Trophoblast cell (in vitro differentiated cells and primary cell): ENCODE data around the gene TLE2.

ENCODE experiments used
- DNase-seq, 2 donors: peaks; one replicate each; pipeline ENCODE4 v3.0.0-alpha.2; 2016
- H2AFZ ChIP-seq: 2 replicates; pipeline ENCODE4 v1.6.1; 2013; ENCODE audit warnings: low read length, moderate library complexity, mild to moderate bottlenecking; ENCODE audit not compliant: insufficient read depth, poor library complexity
- H2AK5ac ChIP-seq: 2 replicates; pipeline ENCODE4 v1.6.1; 2013; ENCODE audit warnings: mild to moderate bottlenecking, low read length
- H2BK120ac ChIP-seq: 2 replicates; pipeline ENCODE4 v1.6.1; 2013; ENCODE audit warnings: low read length, mild to moderate bottlenecking, moderate library complexity; ENCODE audit not compliant: insufficient read depth, poor library complexity
- H2BK12ac ChIP-seq: 2 replicates; pipeline ENCODE4 v1.6.1; 2013; ENCODE audit warnings: mild to moderate bottlenecking, low read length, moderate library complexity
- H2BK5ac ChIP-seq: 2 replicates; pipeline ENCODE4 v1.6.1; 2013; ENCODE audit warnings: low read length, low read depth, moderate library complexity, mild to moderate bottlenecking; ENCODE audit not compliant: poor library complexity
- H3K14ac ChIP-seq: 2 replicates; pipeline ENCODE4 v1.6.1; 2013; ENCODE audit warnings: mild to moderate bottlenecking, low read length
- H3K18ac ChIP-seq: 2 replicates; pipeline ENCODE4 v1.6.1; 2013; ENCODE audit warnings: mild to moderate bottlenecking, low read length
- H3K23ac ChIP-seq: 2 replicates; pipeline ENCODE4 v1.6.1; 2013; ENCODE audit warnings: low read length
- H3K27ac ChIP-seq: 2 replicates; pipeline ENCODE4 v1.5.1; 2013; ENCODE audit warnings: low read depth, mild to moderate bottlenecking, inconsistent platforms, low read length, moderate library complexity
- H3K27me3 ChIP-seq: 2 replicates; pipeline ENCODE4 v1.6.1; 2013; ENCODE audit warnings: inconsistent platforms, mild to moderate bottlenecking, low read length, moderate library complexity; ENCODE audit not compliant: insufficient read depth
- H3K36me3 ChIP-seq, 2 experiments: 1 replicate in 1 of 2; 2 replicates in 1 of 2; pipeline ENCODE4 v1.6.1; 2013; ENCODE audit warnings: low read length in 2 of 2, mild to moderate bottlenecking in 2 of 2, moderate library complexity in 1 of 2; ENCODE audit not compliant: insufficient read depth in 2 of 2, control insufficient read depth in 1 of 2
- H3K4ac ChIP-seq: 2 replicates; pipeline ENCODE4 v1.6.1; 2013; ENCODE audit warnings: low read depth, mild to moderate bottlenecking, low read length, moderate library complexity
- H3K4me1 ChIP-seq, 2 experiments: 1 replicate in 1 of 2; 2 replicates in 1 of 2; pipeline ENCODE4 v1.6.1; 2013; ENCODE audit warnings: low read length in 2 of 2, mild to moderate bottlenecking in 2 of 2, moderate library complexity in 1 of 2; ENCODE audit not compliant: insufficient read depth in 2 of 2, control insufficient read depth in 1 of 2
- H3K4me2 ChIP-seq: 2 replicates; pipeline ENCODE4 v1.6.1; 2013; ENCODE audit warnings: inconsistent platforms, mild to moderate bottlenecking, low read length, moderate library complexity
- H3K4me3 ChIP-seq: 2 replicates; pipeline ENCODE4 v1.5.1; 2013; ENCODE audit warnings: mild to moderate bottlenecking, low read depth, low read length, inconsistent platforms
- H3K79me1 ChIP-seq: one replicate; pipeline ENCODE4 v1.6.1; 2013; ENCODE audit warnings: low read length
- H3K79me2 ChIP-seq: 2 replicates; pipeline ENCODE4 v1.6.1; 2013; ENCODE audit warnings: low read length, mild to moderate bottlenecking; ENCODE audit not compliant: control insufficient read depth, insufficient read depth, poor library complexity
- H3K9ac ChIP-seq: 2 replicates; pipeline ENCODE4 v1.6.1; 2013; ENCODE audit warnings: mild to moderate bottlenecking, low read length
- H3K9me3 ChIP-seq: 2 replicates; pipeline ENCODE4 v1.6.1; 2013; ENCODE audit warnings: low read depth, mild to moderate bottlenecking, control low read depth, inconsistent platforms, low read length; ENCODE audit not compliant: insufficient read depth
- H4K12ac ChIP-seq: 2 replicates; pipeline ENCODE4 v1.6.1; 2013; ENCODE audit warnings: low read depth, mild to moderate bottlenecking, low read length, moderate library complexity
- H4K8ac ChIP-seq: 2 replicates; pipeline ENCODE4 v1.6.1; 2013; ENCODE audit warnings: low read depth, mild to moderate bottlenecking, low read length, moderate library complexity
- H4K91ac ChIP-seq: one replicate; pipeline ENCODE4 v1.6.1; 2013; ENCODE audit warnings: low read depth, mild to moderate bottlenecking, low read length, moderate library complexity
- WGBS: extraction: QIAGEN DNeasy Blood & Tissue Kit; methylation state at CpG from one replicate; pipeline ENCODE4 v1.1.7; 2013; ENCODE audit warnings: missing lambda C conversion rate; ENCODE audit not compliant: insufficient read length, insufficient coverage; ENCODE audit errors: extremely low coverage; 5-methylcytosine and 5-hydroxymethylcytosine counted together

Gene TLE2

GRCh38 chr19:3045885-3046697 is 17.0 kb upstream of the TLE2 start:
- no peak for DNase-seq
- Histone ChIP-seq H4K8ac (no peak overlapping the region), H2BK5ac (no peak overlapping the region), H3K14ac (no peak overlapping the region), H3K27ac (no peak overlapping the region), H3K79me1 (no peaks in the 10 kb centered on the region), H4K91ac (no peak overlapping the region), H3K27me3 (peaks cover 29% of the 10 kb centered on the region), H2BK120ac (no peak overlapping the region), H2BK12ac (no peak overlapping the region), H3K79me2 (no peaks in the 10 kb centered on the region), H4K12ac (no peak overlapping the region), H3K4me2 (no peak overlapping the region), H3K4ac (no peak overlapping the region), H3K23ac (no peak overlapping the region), H2AFZ (no peak overlapping the region), H3K9me3 (peaks cover 4% of the 10 kb centered on the region), H3K4me3 (no peak overlapping the region), H3K4me1 (no peaks in the 10 kb centered on the region), H3K9ac (no peak overlapping the region), H3K36me3 (no peaks in the 10 kb centered on the region), H2AK5ac (no peak overlapping the region), H3K18ac (no peak overlapping the region)
- WGBS: no CpG with 5 or more reads among the region's 16 CpGs

GRCh38 chr19:3045191-3045590 is 16.1 kb upstream of the TLE2 start:
- Histone ChIP-seq H3K18ac (no peak overlapping the region), H3K9ac (peak overlapping the region; percentile 60), H3K79me2 (no peaks in the 10 kb centered on the region), H2AFZ (no peak overlapping the region), H2BK5ac (no peak overlapping the region), H3K4me1 (no peaks in the 10 kb centered on the region), H3K4me2 (no peak overlapping the region), H3K79me1 (no peaks in the 10 kb centered on the region), H3K9me3 (peaks cover 4% of the 10 kb centered on the region), H2BK12ac (no peak overlapping the region), H3K4me3 (peak overlapping the region; percentile 65), H3K4ac (no peak overlapping the region), H3K27ac (no peak overlapping the region), H4K8ac (no peak overlapping the region), H4K91ac (no peak overlapping the region), H2AK5ac (no peak overlapping the region), H2BK120ac (no peak overlapping the region), H3K23ac (no peak overlapping the region), H4K12ac (no peak overlapping the region), H3K14ac (no peak overlapping the region), H3K36me3 (no peaks in the 10 kb centered on the region), H3K27me3 (peaks cover 29% of the 10 kb centered on the region)
- no CpG with 5 or more reads among the region's 6 CpGs for WGBS
- DNase-seq: no peak

GRCh38 chr19:3042621-3043267 is 13.7 kb upstream of the TLE2 start:
- no peak overlapping the region for H3K4ac ChIP-seq
- H3K79me1 ChIP-seq: no peaks in the 10 kb centered on the region
- no peak for DNase-seq
- H2BK12ac ChIP-seq: no peak overlapping the region
- H4K12ac ChIP-seq: no peak overlapping the region
- no peak overlapping the region for H3K18ac ChIP-seq
- no peak overlapping the region for H2AK5ac ChIP-seq
- no peaks in the 10 kb centered on the region for H3K79me2 ChIP-seq
- no peak overlapping the region for H4K8ac ChIP-seq
- H2BK5ac ChIP-seq: no peak overlapping the region
- no peak overlapping the region for H2AFZ ChIP-seq
- H3K27ac ChIP-seq: no peak overlapping the region
- peaks cover 4% of the 10 kb centered on the region for H3K9me3 ChIP-seq
- no peaks in the 10 kb centered on the region for H3K4me1 ChIP-seq
- H2BK120ac ChIP-seq: no peak overlapping the region
- no peak overlapping the region for H3K14ac ChIP-seq
- WGBS: no CpG with 5 or more reads among the region's 15 CpGs
- H3K4me2 ChIP-seq: no peak overlapping the region
- H3K23ac ChIP-seq: no peak overlapping the region
- H3K27me3 ChIP-seq: peaks cover 24% of the 10 kb centered on the region
- H4K91ac ChIP-seq: no peak overlapping the region
- no peak overlapping the region for H3K9ac ChIP-seq
- no peaks in the 10 kb centered on the region for H3K36me3 ChIP-seq
- H3K4me3 ChIP-seq: no peak overlapping the region

- Histone ChIP-seq H3K36me3 (no peaks in the 10 kb centered on the region), H3K9ac (no peak overlapping the region), H3K4me1 (no peaks in the 10 kb centered on the region), H2BK12ac (no peak overlapping the region), H4K8ac (no peak overlapping the region), H3K9me3 (peaks cover 4% of the 10 kb centered on the region), H2AK5ac (no peak overlapping the region), H3K14ac (no peak overlapping the region), H3K79me2 (no peaks in the 10 kb centered on the region), H3K4ac (no peak overlapping the region), H2BK120ac (no peak overlapping the region), H2BK5ac (no peak overlapping the region), H4K12ac (no peak overlapping the region), H3K27me3 (peaks cover 22% of the 10 kb centered on the region), H3K4me2 (no peak overlapping the region), H3K23ac (no peak overlapping the region), H3K18ac (no peak overlapping the region), H3K27ac (no peak overlapping the region), H2AFZ (no peak overlapping the region), H3K4me3 (no peak overlapping the region), H3K79me1 (no peaks in the 10 kb centered on the region), H4K91ac (no peak overlapping the region)
- no CpG with 5 or more reads among the region's 40 CpGs for WGBS
- no peak for DNase-seq
Measured at GRCh38 chr19:3041761-3042620, 12.9 kb upstream of the TLE2 start.
